T follicular helper cell (primary cell): ENCODE results near the gene GBX1.

Source experiments
- DNase-seq: peaks from one replicate; pipeline ENCODE4 v3.0.0-alpha.2; 2020; ENCODE audit warnings: low read depth

The GBX1 gene

GRCh38 chr7:151126491-151127137 is 40.9 kb downstream of the GBX1 start:
- no peak for DNase-seq

DNA sequence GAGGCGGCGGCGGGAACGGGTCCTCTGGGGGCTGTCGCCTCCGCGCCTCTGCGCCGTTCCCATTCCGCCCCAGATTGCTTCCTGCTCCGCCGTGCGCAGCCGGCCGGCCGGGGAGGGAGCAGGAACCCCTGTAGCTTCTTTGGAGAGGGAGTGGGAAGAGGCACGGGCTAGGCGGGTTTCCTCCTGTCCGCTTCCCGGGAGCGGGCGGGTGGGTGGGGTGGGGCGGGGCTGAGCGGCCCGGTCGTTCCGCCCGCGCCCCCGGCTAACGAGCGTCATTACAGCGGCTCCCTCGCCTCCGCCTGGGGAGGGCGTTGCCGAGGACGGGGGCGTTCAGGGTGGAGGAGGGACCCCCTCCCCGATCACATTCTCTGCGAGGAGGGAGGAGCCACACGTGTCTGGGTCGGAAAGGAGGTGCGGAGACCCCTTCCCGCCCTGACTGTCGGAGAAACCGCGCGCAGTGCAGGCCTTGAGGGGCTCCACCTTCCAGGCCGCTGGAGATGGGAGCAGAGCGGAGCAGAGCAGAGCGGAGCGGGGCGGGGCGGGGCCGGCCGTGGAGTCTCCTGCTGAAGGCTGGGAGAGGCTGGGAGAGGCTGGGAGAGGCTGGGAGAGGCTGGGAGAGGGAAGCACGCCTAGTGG is 41.5 kb downstream of the GBX1 start:
- no peak for DNase-seq

GRCh38 chr7:151125470-151125845 is 42.0 kb downstream of the GBX1 start:
- no peak for DNase-seq

GRCh38 chr7:151124899-151125399 is 42.5 kb downstream of the GBX1 start:
- no peak for DNase-seq

- no peak for DNase-seq
These were observed 43.0 kb downstream of the GBX1 start for GRCh38 chr7:151124481-151124880.

- peak; percentile 77 for DNase-seq
These were observed 43.6 kb downstream of the GBX1 start for GRCh38 chr7:151123822-151124464.

GRCh38 chr7:151123158-151123821 is 44.2 kb downstream of the GBX1 start:
- DNase-seq = no peak

DNA sequence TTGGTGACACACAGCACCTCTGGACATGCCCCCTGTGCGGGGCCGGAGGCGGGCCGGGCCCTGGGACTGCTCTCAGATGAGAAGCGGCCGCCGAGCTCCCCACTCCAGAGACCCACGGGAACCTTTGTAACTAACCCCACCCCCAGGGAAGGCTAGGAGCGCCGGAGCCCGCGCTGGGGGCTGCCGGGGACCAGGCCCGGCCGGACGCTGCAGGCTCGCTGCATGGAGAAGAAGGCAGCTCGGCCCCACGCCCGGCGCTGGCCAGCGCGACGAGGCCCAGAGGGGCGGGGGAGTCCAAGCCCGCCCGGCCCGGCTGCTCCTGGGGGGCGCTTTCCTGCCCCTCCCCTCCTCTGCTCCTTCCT is 44.7 kb downstream of the GBX1 start:
- DNase-seq = no peak

GRCh38 chr7:151122276-151122675 is 45.2 kb downstream of the GBX1 start:
- DNase-seq = no peak

DNA sequence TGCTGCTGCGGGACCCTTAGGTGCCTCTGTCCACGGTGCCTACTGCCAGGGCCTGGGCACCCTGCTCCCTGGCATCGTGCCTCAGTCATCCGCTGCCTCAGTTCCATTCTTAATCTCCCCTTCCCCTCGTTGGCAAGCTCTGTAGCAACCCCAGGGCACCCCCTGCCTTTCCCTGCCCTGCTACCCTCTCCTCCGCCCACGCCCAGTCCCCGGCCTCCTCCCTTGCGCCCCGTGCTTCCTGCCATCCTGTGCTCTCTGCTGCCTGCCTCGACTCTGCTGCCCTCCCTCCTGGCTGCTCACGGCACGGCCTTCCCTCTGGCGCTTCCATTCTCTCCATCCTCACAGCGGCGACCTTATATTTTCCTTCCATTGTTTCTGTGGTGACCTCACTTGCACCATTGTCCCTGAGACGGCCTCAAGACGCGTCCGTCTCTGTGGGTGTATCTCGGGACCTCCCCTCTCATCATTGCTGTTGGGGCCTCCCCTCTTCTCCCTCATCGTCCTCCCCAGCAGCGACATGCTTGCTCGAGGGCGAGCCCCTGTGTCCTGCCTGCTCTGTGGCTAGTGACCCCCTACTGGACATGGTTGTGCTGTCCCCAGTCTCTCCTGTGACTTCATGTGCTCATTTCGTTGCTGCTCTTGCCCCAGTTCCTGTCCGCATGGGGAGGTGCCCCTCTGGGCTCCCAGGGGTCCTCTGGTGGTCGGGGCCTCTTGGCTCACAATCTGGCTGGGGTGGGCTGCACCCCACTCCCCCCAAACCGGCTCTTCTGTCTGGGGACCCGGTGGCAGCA is 45.9 kb downstream of the GBX1 start:
- DNase-seq = no peak

- no peak for DNase-seq
These were observed 46.6 kb downstream of the GBX1 start for GRCh38 chr7:151120896-151121295.

GRCh38 chr7:151119902-151120301 is 47.6 kb downstream of the GBX1 start:
- DNase-seq = no peak

- no peak for DNase-seq
These were observed 48.5 kb downstream of the GBX1 start for GRCh38 chr7:151119055-151119415.

- DNase-seq = no peak
These were observed 49.1 kb downstream of the GBX1 start for GRCh38 chr7:151118108-151119054.

- peak; percentile 40 for DNase-seq
These were observed 49.9 kb downstream of the GBX1 start for GRCh38 chr7:151117565-151117964.

DNA sequence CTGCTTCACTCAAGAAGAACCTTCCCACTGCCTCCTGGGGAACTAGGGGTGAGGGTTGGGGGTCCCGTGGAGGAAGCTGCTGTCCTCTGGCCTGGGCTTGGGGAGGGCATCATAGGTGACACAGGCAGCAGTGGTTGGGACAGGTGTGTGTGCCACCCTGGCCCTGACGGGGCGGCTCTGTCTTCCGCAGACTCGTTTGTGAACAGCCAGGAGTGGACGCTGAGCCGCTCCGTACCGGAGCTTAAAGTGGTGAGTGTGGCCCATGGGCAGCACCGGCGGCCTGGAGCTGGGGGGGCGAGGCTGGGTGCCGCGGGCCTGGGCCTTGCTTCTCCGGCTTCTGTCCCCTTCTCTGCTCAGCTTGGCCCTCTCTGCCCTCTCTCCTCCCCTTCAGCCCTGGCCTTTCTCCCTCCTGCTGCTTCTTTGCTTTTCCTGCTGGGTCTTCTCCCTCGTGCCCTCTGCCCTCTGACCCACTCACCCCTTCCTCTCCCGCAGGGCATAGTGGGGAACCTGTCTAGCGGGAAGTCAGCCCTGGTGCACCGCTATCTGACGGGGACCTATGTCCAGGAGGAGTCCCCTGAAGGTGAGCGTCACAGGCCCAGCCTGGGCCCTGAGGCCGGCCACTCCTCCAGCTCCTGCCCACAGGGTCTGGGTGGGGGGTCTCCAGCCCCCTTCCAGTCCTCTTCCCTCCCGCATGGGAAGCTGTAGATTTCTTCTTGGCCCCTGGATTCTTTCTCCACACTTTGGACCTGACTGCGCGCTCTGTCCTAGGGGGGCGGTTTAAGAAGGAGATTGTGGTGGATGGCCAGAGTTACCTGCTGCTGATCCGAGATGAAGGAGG is 50.7 kb downstream of the GBX1 start:
- DNase-seq = no peak

DNA sequence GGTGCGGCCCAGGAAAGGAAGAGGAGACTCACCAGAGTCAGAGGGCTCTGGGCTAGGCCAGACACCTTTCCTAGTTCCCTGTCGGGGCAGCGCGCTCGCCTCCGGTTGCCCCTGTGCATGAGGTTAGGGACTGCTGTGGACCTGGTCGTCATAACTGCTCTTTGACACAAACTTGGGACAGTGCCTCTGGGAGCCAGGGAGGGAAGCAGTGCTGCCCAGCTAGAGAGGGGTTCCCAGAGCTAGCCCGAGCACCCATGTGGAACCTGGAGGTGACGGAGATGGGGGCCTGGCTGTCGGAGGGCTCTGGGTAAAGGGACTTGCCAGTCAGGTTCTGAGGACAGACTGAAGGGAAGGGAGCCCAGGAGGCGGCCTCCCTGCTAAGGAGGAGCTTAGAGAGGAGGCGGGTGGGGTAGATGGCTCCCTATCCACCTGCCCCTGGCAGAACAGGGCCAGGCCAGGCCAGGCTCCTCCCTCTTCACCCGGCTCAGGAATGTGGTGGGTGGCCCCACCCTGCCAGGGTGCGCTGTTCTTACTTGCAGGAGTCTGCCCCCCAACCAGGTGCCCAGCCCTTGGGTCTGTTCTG is 51.6 kb downstream of the GBX1 start:
- DNase-seq = no peak

DNA sequence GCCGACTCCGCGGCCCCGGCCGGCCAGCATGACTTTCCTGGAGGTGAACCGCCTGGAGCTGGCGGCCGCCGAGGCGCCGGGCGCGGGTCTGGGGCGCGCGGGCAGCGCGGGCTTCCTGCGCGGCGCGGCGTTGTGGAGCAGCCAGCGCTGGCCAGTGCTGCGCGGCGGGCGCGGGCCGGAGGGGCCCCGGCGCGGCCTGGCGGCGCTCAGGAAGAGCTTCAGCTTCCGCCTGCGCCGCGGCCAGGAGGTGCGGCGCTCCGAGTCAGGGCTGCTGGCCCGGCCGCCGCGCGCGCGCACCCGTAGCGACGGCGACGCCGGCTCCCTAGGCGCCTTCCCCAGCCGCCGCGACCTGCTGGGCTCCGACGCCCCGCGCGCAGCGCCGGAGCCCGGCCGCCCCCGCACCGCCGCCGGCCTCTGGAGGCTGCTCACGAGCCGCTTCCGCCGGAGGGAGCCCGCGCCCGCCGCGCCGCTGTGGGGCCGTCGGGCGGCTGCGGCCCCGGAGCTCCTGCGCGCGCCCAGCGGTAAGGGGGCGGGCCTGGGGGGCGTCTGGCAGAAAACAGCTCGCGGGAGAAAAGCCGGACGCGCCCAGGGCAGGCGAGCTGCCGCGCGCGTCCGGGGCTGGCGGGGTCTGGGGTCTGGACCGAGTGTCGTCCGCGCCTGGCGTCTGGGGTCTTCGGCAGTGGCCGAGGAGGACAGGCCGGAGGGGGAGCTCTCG is 52.2 kb downstream of the GBX1 start:
- DNase-seq = no peak
